LNCaP clone FGC (cell line): Measurements from ENCODE around the gene CLDN1.

ENCODE experiments used
- DNase-seq: peaks from one replicate; pipeline ENCODE4 v3.0.0-alpha.2; 2011; ENCODE audit warnings: low read depth
- H3K4me3 ChIP-seq: 2 replicates; pipeline ENCODE4 v1.5.1; 2011; ENCODE audit warnings: mild to moderate bottlenecking, low read depth, low read length, control low read depth
- CTCF ChIP-seq: IDR thresholded peaks from 2 replicates; pipeline ENCODE4 v1.5.1; 2012; ENCODE audit warnings: mild to moderate bottlenecking; ENCODE audit not compliant: control insufficient read depth, insufficient read depth; ENCODE audit errors: extremely low read depth

CLDN1 gene

GRCh38 chr3:190361791-190362190, 39.5 kb upstream of the CLDN1 start:
- H3K4me3 ChIP-seq, result no peak overlapping the region
- no peak for TF ChIP-seq CTCF
- peak; percentile 34 for DNase-seq

DNA sequence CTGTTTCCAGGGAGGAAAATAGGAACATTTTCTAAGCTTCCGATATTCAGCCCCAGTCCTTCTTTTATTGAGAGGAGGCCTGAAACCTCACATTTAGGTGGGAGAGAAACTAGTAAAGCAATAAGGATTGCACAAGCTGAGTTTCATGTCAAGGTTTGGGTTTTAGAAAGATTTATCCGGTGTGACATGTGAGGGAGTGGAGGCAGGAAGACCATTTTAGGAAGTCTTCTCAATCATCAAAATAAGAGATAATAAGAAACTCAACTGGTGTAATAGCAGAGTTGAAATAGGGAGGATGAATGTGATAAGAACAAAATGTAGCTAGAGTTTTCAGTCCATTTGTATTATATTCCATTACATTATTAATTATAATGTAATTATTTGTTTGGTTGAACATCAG, 38.0 kb upstream of the CLDN1 start:
- no peak for DNase-seq
- TF ChIP-seq CTCF, result no peak
- no peak overlapping the region for H3K4me3 ChIP-seq

DNA sequence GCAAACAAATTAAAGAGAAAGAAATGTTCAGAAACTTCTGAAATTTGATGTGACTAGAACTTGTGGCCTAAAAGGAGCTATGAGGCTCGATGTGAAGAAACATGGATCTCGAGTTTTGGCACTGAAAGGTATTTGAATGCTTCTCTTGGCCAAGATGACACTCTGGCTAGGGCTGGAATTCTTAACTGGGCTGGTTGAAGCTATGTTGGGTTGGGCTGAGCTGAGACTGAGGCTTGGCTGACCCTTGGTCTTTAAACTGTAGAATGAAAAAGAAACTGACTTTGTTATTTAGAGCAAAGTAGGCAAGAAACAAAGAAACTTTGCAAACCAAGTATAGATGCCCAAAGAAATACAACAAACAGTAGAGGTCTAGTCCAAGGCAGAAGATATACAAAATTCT, 37.6 kb upstream of the CLDN1 start:
- H3K4me3 ChIP-seq, result no peak overlapping the region
- DNase-seq, result no peak
- TF ChIP-seq CTCF, result no peak

DNA sequence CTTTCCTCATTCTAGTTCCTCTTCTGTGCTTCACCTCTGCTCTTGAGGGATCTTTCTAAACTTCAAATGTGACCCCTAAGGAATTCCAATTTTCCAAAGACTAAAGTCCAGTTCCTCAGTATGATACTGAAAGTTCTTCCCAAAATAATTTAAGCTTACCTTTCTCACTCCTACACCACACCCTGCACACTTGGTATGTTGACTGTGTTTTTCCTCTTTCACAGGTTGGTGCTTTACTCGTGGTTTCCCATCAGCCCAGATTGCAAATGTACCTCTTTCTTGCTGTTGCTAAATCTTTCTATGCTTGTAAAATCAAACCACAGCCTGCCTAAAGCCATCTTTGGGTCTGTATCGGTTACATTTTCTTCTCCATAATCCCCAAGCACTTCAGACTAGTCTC, 35.2 kb upstream of the CLDN1 start:
- DNase-seq, result no peak
- no peak for TF ChIP-seq CTCF
- no peak overlapping the region for H3K4me3 ChIP-seq

DNA sequence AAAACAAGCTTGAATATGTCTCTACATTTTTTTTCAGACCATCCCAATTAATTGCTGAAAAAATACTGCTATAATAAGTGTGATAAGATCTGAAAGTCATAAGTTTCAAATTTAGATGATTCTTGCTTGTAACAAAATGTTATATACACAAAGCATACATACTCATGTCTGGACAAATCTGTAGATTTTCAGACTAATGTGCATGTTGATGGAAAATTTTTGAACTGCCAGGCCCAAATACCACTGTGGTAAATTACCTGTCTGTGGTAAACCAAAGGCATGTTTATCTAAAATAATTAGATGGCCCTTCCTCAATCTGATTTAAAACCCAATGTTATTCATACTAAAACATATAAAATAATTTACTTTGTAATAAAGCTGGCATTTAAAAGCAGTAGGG, 34.0 kb upstream of the CLDN1 start:
- no peak for TF ChIP-seq CTCF
- DNase-seq, result no peak
- H3K4me3 ChIP-seq, result no peak overlapping the region

DNA sequence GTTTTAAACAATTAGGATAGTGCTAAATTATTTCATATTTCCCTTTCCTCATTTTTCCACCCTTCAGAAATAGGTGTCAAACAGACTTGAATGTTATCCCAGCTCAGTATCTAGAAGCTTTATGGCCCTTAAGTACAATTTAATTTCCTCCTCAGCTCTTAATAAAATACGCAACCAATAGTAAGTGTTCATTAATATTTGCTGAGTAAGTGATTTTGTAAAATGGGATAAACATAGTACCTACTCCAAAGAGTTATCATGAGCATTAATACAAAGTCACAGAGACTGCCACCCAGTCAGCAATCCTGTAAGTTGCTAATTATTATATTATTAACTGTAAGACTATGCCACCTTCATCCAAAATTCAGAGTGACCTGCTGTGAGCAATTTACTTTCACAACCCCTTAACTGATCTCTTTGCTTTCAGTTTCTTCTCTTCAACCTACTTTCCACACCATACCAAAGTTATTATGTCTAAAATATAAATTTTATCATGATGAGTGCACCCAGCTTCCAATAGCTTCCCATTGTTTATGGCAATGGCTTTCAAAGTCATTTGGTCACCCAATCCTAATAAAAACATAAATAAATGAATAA, 30.7 kb upstream of the CLDN1 start:
- no peak for DNase-seq

More for the DNA sequence above, 30.7 kb upstream of the CLDN1 start:
- TF ChIP-seq CTCF, result no peak
- H3K4me3 ChIP-seq, result no peak overlapping the region
